ENCODE results near the gene TOX2.

- no peak for TF ChIP-seq TAF1 (IDR thresholded peaks at IDR 0.05; ENCODE audit: low read depth, low read length)
- no peak for TF ChIP-seq SPI1 (IDR thresholded peaks at IDR 0.05; ENCODE audit: low read depth, low read length)
- TF ChIP-seq POLR2AphosphoS5 (IDR thresholded peaks at IDR 0.05; ENCODE audit: low read depth, low read length), result no peak
- TF ChIP-seq POLR2A (IDR thresholded peaks at IDR 0.05; ENCODE audit: low read depth, low read length), result no peak
Observed at GRCh38 chr20:43923322-43923721, 8.7 kb downstream of the TOX2 start.

All from GM12891 (cell line).